ENCODE results near the gene HMGXB3. TPM values are rescaled to one million over a fixed set of nuclear protein-coding genes. Genes with fewer than 3 reads are reported as not detected.

Gene HMGXB3
- total and polyA plus RNA-seq, 2 donors (not counting 1 experiment from before 2014, with no cell fraction given): 29.9 to 31.5 TPM

DNA sequence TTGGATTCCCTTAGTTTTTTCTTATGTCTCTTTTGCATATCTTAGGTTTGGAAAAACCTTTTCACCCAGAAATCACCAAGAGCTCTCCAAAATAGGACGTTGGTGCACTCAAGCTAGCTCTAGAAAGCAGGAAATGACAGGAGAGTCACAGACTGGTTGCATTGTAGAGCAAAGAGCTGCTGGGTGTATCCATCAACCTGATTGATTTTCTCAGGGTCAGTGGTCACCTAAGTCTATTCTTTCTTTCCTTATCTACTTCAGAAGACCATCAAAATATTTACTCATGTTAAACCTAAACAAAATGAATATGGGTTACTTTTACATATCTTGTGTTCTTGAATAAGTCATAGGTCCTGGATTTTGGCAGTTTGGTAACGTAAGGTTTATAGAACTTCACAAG is 25.1 kb upstream of the HMGXB3 start:
- TF ChIP-seq, protein P1, sequence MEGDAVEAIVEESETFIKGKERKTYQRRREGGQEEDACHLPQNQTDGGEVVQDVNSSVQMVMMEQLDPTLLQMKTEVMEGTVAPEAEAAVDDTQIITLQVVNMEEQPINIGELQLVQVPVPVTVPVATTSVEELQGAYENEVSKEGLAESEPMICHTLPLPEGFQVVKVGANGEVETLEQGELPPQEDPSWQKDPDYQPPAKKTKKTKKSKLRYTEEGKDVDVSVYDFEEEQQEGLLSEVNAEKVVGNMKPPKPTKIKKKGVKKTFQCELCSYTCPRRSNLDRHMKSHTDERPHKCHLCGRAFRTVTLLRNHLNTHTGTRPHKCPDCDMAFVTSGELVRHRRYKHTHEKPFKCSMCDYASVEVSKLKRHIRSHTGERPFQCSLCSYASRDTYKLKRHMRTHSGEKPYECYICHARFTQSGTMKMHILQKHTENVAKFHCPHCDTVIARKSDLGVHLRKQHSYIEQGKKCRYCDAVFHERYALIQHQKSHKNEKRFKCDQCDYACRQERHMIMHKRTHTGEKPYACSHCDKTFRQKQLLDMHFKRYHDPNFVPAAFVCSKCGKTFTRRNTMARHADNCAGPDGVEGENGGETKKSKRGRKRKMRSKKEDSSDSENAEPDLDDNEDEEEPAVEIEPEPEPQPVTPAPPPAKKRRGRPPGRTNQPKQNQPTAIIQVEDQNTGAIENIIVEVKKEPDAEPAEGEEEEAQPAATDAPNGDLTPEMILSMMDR (conservative IDR thresholded peaks at IDR 0.05 in 1 of 2, IDR thresholded peaks at IDR 0.05 in 1 of 2; ENCODE audit: low read depth in 1 of 2, low read length in 2 of 2): no peak
- TF ChIP-seq EZH2 (IDR thresholded peaks at IDR 0.05; ENCODE audit: low read length, missing control alignments): no peak

DNA sequence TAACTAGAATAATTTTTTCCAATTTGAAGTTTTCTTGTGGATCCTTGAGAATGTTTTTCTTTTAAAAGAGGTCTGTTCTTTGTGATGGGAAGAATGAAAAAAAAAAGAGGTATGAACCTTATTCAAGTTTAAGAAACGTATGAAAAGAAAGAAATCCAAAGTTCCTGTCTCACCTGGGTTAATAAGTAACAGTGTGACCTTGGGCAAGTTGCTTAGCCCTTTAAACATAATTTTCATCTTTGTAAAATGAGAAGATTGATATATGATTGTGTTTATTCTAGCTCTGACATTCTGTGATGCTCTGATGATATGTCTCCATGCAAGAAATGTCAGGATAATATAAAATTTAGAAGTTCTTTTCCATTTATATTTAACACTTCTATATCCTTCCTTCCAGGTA is 20.6 kb upstream of the HMGXB3 start:
- Histone ChIP-seq H3K9ac (ENCODE audit: insufficient read depth, low read length) (no peak overlapping the region), H3K4me1 (ENCODE audit: control insufficient read depth, extremely low read depth, insufficient read depth, low read length) (no peaks in the 10 kb centered on the region), H3K27me3 (ENCODE audit: control insufficient read depth, insufficient read depth, low read length) (no peaks in the 10 kb centered on the region), H3K4me2 (ENCODE audit: extremely low read depth, insufficient read depth, low read length) (no peak overlapping the region), H2AFZ (ENCODE audit: low read length) (no peak overlapping the region), H3K9me3 (ENCODE audit: control insufficient read depth, insufficient read depth, low read depth, low read length) (no peaks in the 10 kb centered on the region), H3K27ac (ENCODE audit: insufficient read depth, low read length) (no peak overlapping the region), H3K36me3 (ENCODE audit: control insufficient read depth, insufficient read depth, low read length) (peaks cover 1% of the 10 kb centered on the region), H4K20me1 (ENCODE audit: control insufficient read depth, extremely low read depth, insufficient read depth, low read length) (no peaks in the 10 kb centered on the region), H3K79me2 (ENCODE audit: control insufficient read depth, insufficient read depth, low read length) (no peaks in the 10 kb centered on the region), H3K4me3 (replicated peaks in 1 of 4; ENCODE audit: control extremely low read depth in 1 of 4, insufficient read depth in 1 of 4, low read depth in 3 of 4, low read length in 4 of 4) (no peak overlapping the region)
- no peak for TF ChIP-seq EZH2 (IDR thresholded peaks at IDR 0.05; ENCODE audit: low read length, missing control alignments)
- TF ChIP-seq, protein P1 (conservative IDR thresholded peaks at IDR 0.05 in 1 of 2, IDR thresholded peaks at IDR 0.05 in 1 of 2; ENCODE audit: low read depth in 1 of 2, low read length in 2 of 2): no peak
- DNase-seq (ENCODE audit: low read depth in 2 of 2): no peak

More for the DNA sequence above, 25.1 kb upstream of the HMGXB3 start:
- H3K9me3 ChIP-seq (ENCODE audit: control insufficient read depth, insufficient read depth, low read depth, low read length): no peaks in the 10 kb centered on the region
- H3K27me3 ChIP-seq (ENCODE audit: control insufficient read depth, insufficient read depth, low read length): no peaks in the 10 kb centered on the region
- H3K36me3 ChIP-seq (ENCODE audit: control insufficient read depth, insufficient read depth, low read length): peaks cover 1% of the 10 kb centered on the region
- H2AFZ ChIP-seq (ENCODE audit: low read length): no peak overlapping the region
- H3K27ac ChIP-seq (ENCODE audit: insufficient read depth, low read length): no peak overlapping the region
- DNase-seq (ENCODE audit: low read depth in 2 of 2): no peak
- H4K20me1 ChIP-seq (ENCODE audit: control insufficient read depth, extremely low read depth, insufficient read depth, low read length): no peaks in the 10 kb centered on the region
- H3K4me3 ChIP-seq (replicated peaks in 1 of 4; ENCODE audit: control extremely low read depth in 1 of 4, insufficient read depth in 1 of 4, low read depth in 3 of 4, low read length in 4 of 4): no peak overlapping the region
- H3K4me1 ChIP-seq (ENCODE audit: control insufficient read depth, extremely low read depth, insufficient read depth, low read length): no peaks in the 10 kb centered on the region
- no peak overlapping the region for H3K9ac ChIP-seq (ENCODE audit: insufficient read depth, low read length)
- H3K79me2 ChIP-seq (ENCODE audit: control insufficient read depth, insufficient read depth, low read length): no peaks in the 10 kb centered on the region
- no peak overlapping the region for H3K4me2 ChIP-seq (ENCODE audit: extremely low read depth, insufficient read depth, low read length)

DNA sequence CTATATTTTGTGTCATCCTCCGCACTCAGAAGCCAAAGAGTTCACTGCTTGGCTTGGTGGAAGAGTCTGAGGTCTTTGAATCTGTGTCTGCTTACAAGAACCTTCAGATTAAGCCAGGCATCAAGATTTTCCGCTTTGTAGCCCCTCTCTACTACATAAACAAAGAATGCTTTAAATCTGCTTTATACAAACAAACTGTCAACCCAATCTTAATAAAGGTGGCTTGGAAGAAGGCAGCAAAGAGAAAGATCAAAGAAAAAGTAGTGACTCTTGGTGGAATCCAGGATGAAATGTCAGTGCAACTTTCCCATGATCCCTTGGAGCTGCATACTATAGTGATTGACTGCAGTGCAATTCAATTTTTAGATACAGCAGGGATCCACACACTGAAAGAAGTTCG is 19.3 kb upstream of the HMGXB3 start:
- TF ChIP-seq EZH2 (IDR thresholded peaks at IDR 0.05; ENCODE audit: low read length, missing control alignments): no peak
- TF ChIP-seq, protein P1 (conservative IDR thresholded peaks at IDR 0.05 in 1 of 2, IDR thresholded peaks at IDR 0.05 in 1 of 2; ENCODE audit: low read depth in 1 of 2, low read length in 2 of 2): no peak
- Histone ChIP-seq H3K36me3 (ENCODE audit: control insufficient read depth, insufficient read depth, low read length) (peaks cover 1% of the 10 kb centered on the region), H4K20me1 (ENCODE audit: control insufficient read depth, extremely low read depth, insufficient read depth, low read length) (no peaks in the 10 kb centered on the region), H3K9me3 (ENCODE audit: control insufficient read depth, insufficient read depth, low read depth, low read length) (no peaks in the 10 kb centered on the region), H2AFZ (ENCODE audit: low read length) (no peak overlapping the region), H3K9ac (ENCODE audit: insufficient read depth, low read length) (no peak overlapping the region), H3K27ac (ENCODE audit: insufficient read depth, low read length) (no peak overlapping the region), H3K4me2 (ENCODE audit: extremely low read depth, insufficient read depth, low read length) (no peak overlapping the region), H3K4me3 (replicated peaks in 1 of 4; ENCODE audit: control extremely low read depth in 1 of 4, insufficient read depth in 1 of 4, low read depth in 3 of 4, low read length in 4 of 4) (no peak overlapping the region), H3K4me1 (ENCODE audit: control insufficient read depth, extremely low read depth, insufficient read depth, low read length) (no peaks in the 10 kb centered on the region), H3K27me3 (ENCODE audit: control insufficient read depth, insufficient read depth, low read length) (no peaks in the 10 kb centered on the region), H3K79me2 (ENCODE audit: control insufficient read depth, insufficient read depth, low read length) (no peaks in the 10 kb centered on the region)
- no peak for DNase-seq (ENCODE audit: low read depth in 2 of 2)
